Stimulated activated CD8-positive, alpha-beta memory T cell treated with anti-CD3 and anti-CD28 coated beads, Interleukin-7, amount 100 ng/mL, for 48 hours (primary cell): Measurements from ENCODE around the gene FERMT1.
A peak's percentile ranks its signal among the peaks of the same experiment; 100 is the strongest.

Source experiments
- DNase-seq, 2 donors: peaks; one replicate each; pipeline ENCODE4 v3.0.0-alpha.2; 2020; ENCODE audit warnings: low read depth in 1 of 2; ENCODE audit errors: extremely low read depth in 1 of 2

The FERMT1 gene, protein sequence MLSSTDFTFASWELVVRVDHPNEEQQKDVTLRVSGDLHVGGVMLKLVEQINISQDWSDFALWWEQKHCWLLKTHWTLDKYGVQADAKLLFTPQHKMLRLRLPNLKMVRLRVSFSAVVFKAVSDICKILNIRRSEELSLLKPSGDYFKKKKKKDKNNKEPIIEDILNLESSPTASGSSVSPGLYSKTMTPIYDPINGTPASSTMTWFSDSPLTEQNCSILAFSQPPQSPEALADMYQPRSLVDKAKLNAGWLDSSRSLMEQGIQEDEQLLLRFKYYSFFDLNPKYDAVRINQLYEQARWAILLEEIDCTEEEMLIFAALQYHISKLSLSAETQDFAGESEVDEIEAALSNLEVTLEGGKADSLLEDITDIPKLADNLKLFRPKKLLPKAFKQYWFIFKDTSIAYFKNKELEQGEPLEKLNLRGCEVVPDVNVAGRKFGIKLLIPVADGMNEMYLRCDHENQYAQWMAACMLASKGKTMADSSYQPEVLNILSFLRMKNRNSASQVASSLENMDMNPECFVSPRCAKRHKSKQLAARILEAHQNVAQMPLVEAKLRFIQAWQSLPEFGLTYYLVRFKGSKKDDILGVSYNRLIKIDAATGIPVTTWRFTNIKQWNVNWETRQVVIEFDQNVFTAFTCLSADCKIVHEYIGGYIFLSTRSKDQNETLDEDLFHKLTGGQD

GRCh38 chr20:6122873-6123648 lies at the start of gene FERMT1:
Gene FERMT1, minus strand, starts transcription at chr20:6123030. Its CDS starts 3,476 bp downstream, at chr20:6119554.
- DNase-seq, result peak in 1 of 2 donors; percentile 32

DNA sequence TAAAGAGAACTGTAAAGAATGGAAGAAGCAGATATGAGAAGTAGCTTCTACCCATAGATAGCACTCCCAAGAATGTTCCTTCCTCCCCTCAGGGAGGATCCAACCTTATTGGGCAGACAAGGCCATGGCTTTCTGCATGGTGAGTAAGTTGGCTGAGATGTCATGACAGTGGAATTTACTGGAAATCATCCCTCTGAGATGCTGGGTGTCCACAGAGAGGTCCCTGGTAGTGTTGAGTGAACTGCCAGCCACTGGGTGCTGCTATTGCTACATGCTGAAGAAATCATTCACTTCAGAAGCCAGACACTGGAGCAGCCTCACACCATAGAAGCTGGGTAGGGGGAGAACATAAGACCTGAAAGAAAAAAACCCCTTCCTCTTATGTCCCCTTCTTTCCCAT lies 46.4 kb upstream of the FERMT1 start:
- no peak for DNase-seq

DNA sequence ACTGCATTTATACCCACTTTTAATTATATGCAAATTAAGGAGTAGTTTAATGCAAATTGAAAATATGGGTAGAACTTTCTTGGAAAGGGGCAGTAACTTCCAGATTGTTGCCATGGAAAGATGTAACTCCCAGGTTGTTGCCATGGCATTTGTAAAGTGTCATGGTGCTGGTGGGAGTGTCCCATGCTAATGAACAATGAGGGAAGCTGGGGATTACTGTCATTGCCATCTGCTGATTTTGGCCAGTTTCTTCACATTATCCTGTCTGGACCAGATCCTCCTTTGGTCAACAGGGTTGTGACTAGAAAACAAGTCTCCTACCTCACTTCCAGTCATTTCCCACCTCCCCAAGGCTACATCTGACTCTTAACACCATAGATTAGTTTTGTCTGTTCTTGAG lies 45.4 kb upstream of the FERMT1 start:
- no peak for DNase-seq

- no peak for DNase-seq
Observed at GRCh38 chr20:6165346-6165745, 42.5 kb upstream of the FERMT1 start.

DNA sequence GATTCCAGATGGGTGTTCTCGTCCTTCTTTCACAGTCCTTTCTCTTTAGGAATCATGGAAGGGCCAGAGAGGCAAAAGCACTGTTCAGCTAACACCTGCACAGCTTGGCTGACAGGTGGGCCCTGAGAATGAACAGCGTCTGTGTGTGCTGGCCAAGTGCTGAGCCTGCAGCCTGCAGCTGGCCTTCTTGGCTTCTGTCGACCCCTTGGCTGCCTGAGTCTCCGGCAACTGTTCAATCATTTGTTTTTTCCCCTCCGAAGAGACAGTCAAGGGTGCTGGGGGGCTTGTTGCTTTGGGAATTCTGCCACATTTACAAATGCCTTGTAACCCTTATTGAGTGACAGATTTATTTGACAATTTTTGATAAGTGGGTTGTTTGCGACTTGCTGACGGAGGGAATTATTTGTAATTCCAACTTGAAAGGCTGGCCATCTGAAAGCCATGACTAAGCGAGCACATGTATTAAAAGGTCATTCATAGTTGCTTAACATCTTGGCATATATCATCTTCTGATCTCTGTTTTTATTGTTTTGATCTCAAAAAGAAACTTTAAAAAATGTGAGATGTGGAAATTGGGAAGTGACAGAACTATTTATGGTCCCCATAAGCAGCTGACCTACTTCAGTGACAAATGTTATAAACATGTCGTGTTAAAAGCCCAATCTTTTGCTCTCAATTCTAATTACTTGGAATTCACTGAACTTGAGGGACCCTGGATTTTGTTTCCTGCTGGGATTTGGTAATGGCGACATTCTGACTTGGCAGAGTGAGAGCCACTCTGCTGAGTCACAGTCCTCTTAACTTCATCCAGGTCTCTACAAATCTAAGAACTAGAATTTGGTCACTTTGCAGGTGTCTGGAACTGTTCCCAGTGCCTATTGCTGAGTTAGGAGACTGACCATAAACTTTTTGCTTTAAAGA lies 41.9 kb upstream of the FERMT1 start:
- no peak for DNase-seq

DNA sequence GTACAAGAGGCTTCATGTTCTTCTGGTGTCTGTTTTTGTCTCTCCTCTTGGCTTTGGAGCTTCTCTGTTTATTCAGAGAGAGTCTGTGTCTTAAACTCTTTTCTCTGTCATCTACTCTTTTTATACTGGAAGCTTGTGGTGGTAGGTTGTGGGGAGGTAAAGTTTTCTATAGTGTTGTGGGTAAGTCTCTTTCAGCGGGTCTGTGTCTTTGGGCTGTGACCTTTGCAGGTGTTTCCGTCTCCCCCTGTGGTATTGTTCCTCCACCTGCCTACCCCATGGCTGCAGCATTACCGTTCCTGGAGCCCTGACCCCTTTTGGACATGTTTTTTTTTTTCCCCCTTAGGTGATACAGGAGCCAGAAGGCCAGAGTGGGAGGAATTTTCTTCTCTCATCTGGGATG lies 37.9 kb upstream of the FERMT1 start:
- no peak for DNase-seq

- no peak for DNase-seq
Observed at GRCh38 chr20:6157345-6157744, 34.5 kb upstream of the FERMT1 start.

DNA sequence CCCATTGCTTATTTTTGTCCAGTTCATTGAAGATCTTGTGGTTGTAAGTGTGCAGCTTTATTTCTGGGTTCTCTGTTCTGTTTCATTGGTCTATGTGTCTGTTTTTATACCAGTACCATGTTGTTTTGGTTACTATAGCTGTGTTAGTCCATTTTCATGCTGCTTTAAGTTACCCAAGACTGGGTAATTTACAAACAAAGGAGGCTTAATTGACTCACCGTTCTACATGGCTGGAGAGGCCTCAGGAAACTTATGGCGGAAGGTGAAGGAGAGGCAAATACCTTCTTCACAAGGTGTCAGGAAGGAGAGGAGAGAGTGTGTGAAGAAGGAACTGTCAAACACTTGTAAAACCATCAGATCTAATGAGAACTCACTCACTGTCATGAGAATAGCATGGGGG lies 29.9 kb upstream of the FERMT1 start:
- DNase-seq, result no peak

GRCh38 chr20:6148073-6148472 lies 25.2 kb upstream of the FERMT1 start:
- no peak for DNase-seq

DNA sequence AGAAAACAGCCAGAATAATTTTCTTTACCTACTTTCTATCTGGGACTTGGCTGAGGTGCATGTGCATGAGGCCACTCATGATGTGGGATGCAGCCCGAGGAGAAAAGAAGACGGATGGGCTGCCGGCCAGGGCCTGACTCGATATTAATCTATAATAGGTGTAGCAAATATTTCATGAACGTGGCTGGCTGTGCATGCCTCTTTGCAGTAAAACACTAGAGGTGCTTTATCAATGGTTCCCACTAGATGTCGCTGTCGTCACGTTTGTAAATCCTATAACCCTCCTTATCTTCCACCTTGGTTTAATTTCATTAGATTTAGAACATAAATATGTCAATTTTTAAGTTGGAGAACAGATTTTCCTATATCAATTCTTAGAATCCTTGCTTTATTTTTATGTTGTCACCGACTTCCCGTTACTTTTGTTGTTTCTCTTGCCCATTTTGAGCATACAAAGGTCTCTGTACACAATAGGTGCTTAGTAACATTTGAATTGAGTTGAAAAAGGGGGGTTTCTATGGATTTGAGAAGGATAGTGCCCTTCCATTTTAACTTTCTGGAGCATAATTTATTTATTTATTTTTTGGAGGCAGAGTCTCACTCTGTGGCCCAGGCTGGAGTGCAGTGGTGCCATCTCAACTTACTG lies 19.6 kb upstream of the FERMT1 start:
- DNase-seq, result peak in 1 of 2 donors; percentile 20

GRCh38 chr20:6140947-6141346 lies 18.1 kb upstream of the FERMT1 start:
- DNase-seq, result no peak

- no peak for DNase-seq
Observed at GRCh38 chr20:6135347-6135746, 12.5 kb upstream of the FERMT1 start.

GRCh38 chr20:6134592-6134991 lies 11.8 kb upstream of the FERMT1 start:
- DNase-seq, result no peak

GRCh38 chr20:6130045-6130444 lies 7.2 kb upstream of the FERMT1 start:
- no peak for DNase-seq

DNA sequence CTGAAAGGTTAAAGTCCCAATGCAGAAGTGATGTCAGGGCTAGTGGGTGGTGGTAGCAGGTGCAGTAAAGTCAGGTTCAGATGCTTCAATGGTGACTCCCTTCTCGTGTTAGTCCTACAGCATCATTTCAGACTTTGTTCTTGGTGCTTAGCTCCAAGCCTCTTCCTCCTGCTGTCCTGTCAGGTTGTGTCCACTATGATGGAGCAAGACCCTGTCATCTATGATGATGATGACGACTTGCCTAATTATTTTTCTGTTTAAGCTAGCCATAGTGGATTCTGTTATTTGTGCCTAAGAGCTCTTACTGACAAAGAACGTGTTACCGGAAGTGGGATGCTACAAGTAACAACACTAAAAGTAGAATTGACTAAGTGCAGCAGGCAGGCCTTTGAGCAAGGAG lies 5.0 kb upstream of the FERMT1 start:
- no peak for DNase-seq

GRCh38 chr20:6126846-6127245 lies 4.0 kb upstream of the FERMT1 start:
- DNase-seq, result no peak

DNA sequence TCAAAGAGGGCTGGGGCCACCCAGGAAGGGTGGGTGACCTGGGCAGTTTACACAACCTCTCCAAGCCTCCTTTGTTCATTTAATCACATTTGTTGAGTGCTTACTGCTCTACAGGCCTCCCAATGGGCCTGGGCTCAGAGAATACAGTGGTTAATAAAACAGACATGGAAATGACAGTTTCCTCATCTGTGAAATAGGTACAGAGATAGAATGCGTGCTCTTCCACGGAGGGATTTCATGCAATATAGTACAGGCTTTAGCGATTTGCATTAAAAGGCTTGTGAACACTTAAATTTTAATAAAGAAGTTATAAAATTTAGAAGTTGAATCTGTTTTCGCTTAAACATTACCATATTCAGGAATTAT lies 802 bp upstream of the FERMT1 start:
- no peak for DNase-seq

DNA sequence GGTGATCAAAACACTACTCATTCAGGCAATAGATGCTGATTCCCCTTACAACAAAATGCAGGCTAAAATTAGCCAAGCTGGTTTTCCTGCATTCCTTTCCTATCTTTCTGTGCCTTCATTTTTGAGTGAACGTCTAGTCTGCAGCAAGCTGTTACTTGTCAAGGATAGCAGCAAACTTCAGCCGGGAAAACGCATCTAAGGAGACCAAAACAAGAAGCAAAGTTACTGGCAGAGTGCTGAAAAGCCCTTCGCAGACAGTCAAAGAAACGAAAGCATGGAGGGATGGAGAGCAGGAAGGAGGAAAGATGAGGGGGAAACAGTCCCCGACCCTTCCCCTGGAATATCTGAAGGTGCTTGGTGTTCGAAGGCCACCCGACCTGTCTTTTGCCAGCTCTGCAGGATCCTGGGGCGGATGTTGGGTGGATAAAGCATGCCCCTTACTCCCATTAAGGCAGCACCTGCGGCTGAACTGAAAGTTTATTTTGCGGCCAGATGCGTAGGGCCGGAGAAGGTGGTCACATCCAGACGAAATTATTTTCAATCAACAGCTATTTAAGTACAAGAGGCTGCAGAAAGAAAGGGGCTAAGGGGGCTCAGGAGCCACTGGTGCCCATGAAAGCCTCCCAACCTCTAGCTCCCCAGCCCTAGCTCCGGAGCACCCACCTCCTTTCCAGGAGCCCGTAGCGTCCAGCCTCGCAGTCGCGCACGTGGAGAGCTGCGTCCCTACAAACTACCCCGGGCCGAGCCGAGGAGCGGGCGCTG lies 538 bp downstream of the FERMT1 start:
- DNase-seq, result no peak

GRCh38 chr20:6121504-6121903 lies 1.3 kb downstream of the FERMT1 start:
- no peak for DNase-seq
